ENCODE measurements around the gene PFN1. TPM values are rescaled to one million over a fixed set of nuclear protein-coding genes. Genes with fewer than 3 reads are reported as not detected.

Gene PFN1
- total and polyA plus RNA-seq, 10 of the 15 experiments (the other 5 are each of a cell fraction or from before 2014, with no cell fraction given) = 154 to 3,892 (median 1,918) TPM

- DNase-seq (ENCODE audit: low read depth, low spot score) = no peak
- Histone ChIP-seq H3K9me3 (replicated peaks; ENCODE audit: control insufficient read depth, insufficient read depth, low read length) (no peaks in the 10 kb centered on the region), H3K79me2 (ENCODE audit: control insufficient read depth, insufficient read depth, low read length) (no peaks in the 10 kb centered on the region), H3K4me1 (ENCODE audit: control insufficient read depth, insufficient read depth, low read length) (peaks cover 12% of the 10 kb centered on the region), H3K27ac (ENCODE audit: control insufficient read depth, insufficient read depth) (no peak overlapping the region), H3K9ac (ENCODE audit: control insufficient read depth, insufficient read depth, low read length) (no peak overlapping the region), H4K20me1 (ENCODE audit: control insufficient read depth, insufficient read depth) (no peaks in the 10 kb centered on the region), H3K36me3 (ENCODE audit: control insufficient read depth in 2 of 2, insufficient read depth in 2 of 2, low read length in 1 of 2) (peaks cover 12 to 22% of the 10 kb centered on the region in 2 experiments; a peak in 3 of 4 replicates), H3K4me3 (no peak overlapping the region), H2AFZ (ENCODE audit: control insufficient read depth, low read depth, low read length) (no peak overlapping the region), H3K27me3 (replicated peaks in 1 of 2; ENCODE audit: control insufficient read depth in 2 of 2, insufficient read depth in 2 of 2, low read length in 1 of 2) (no peaks in the 10 kb centered on the region), H3K4me2 (ENCODE audit: control insufficient read depth, insufficient read depth) (no peak overlapping the region)
- intact Hi-C loops (cut with micrococcal nuclease; ENCODE audit: unreplicated experiment) = no loop called here
- POLR2A ChIA-PET = interaction anchor here (0.7 kb wide), 1 partner anchor 89 kb away, joined by 3 read pairs; no protein-coding TSS in a partner anchor
- TF ChIP-seq SRF (IDR thresholded peaks at IDR 0.05; ENCODE audit: low read depth in 2 of 2, low read length in 2 of 2) (no peak), CEBPZ (IDR thresholded peaks at IDR 0.05; ENCODE audit: low read depth, low read length) (no peak), IKZF1 (conservative IDR thresholded peaks at IDR 0.05) (no peak)
- in situ Hi-C loops (cut with MboI) = no loop called here
- ATAC-seq = no peak
- FAIRE-seq = no peak
- RAD21 ChIA-PET (ENCODE audit: unreplicated experiment) = interaction anchor here (1.5 kb wide), 1 partner anchor 39 kb away, joined by 6 read pairs; the partner anchor contains the start of genes RNF167 and SLC25A11
- no TSS peak for BruUV-seq (replicated peaks)
- SMC1A ChIA-PET (ENCODE audit: uncharacterized antibody, unreplicated experiment) = interaction anchor here (2.2 to 3.6 kb wide), 2 partner anchors 69 to 83 kb away, joined by 8 to 29 read pairs; no protein-coding TSS in a partner anchor
- CTCF ChIA-PET = interaction anchor here (4.5 kb wide), 1 partner anchor 83 kb away, joined by 55 read pairs; no protein-coding TSS in a partner anchor
Measured at GRCh38 chr17:4978726-4979125, 30.4 kb upstream of the PFN1 start.

Measured in GM12878 (cell line).